Loucy (cell line): ENCODE measurements around the gene JMJD4.

Source experiments
- H2AFZ ChIP-seq: fragments of 200-600 bp; sonication (generic); 2 replicates; pipeline ENCODE4 v1.6.0; 2016; ENCODE audit warnings: antibody characterized with exemption, mild to moderate bottlenecking, low read length, moderate library complexity
- H3F3A ChIP-seq: fragments of 200-600 bp; 2 replicates; pipeline ENCODE4 v1.6.0; 2016; ENCODE audit warnings: antibody characterized with exemption, low read depth, mild to moderate bottlenecking
- H3K27me3 ChIP-seq: fragments of 200-600 bp; sonication (generic); 2 replicates; pipeline ENCODE4 v1.6.1; 2014; ENCODE audit warnings: low read length, mild to moderate bottlenecking; ENCODE audit not compliant: insufficient read depth, poor library complexity, severe bottlenecking
- H3K36me3 ChIP-seq: fragments of 200-600 bp; sonication (generic); 2 replicates; pipeline ENCODE4 v1.6.1; 2016; ENCODE audit warnings: low read length; ENCODE audit not compliant: insufficient read depth
- H3K4me1 ChIP-seq: fragments of 200-600 bp; sonication (generic); 2 replicates; pipeline ENCODE4 v1.5.1; 2014; ENCODE audit warnings: low read length, mild to moderate bottlenecking; ENCODE audit not compliant: insufficient read depth, poor library complexity, severe bottlenecking
- H3K4me2 ChIP-seq: fragments of 200-600 bp; sonication (generic); 2 replicates; pipeline ENCODE4 v1.6.0; 2014; ENCODE audit warnings: antibody characterized with exemption, low read length, low read depth, mild to moderate bottlenecking; ENCODE audit not compliant: poor library complexity, severe bottlenecking
- H3K4me3 ChIP-seq: fragments of 200-600 bp; sonication (generic); 2 replicates; pipeline ENCODE4 v1.5.1; 2014; ENCODE audit warnings: low read length, mild to moderate bottlenecking, mixed read lengths; ENCODE audit not compliant: poor library complexity, severe bottlenecking
- H3K79me2 ChIP-seq: fragments of 200-600 bp; sonication (generic); 2 replicates; pipeline ENCODE4 v1.6.1; 2014; ENCODE audit warnings: low read length; ENCODE audit not compliant: insufficient read depth
- H3K9ac ChIP-seq: fragments of 200-600 bp; sonication (generic); 2 replicates; pipeline ENCODE4 v1.6.0; 2014; ENCODE audit warnings: mild to moderate bottlenecking, low read depth, low read length, moderate library complexity; ENCODE audit not compliant: poor library complexity, severe bottlenecking
- H3K9me2 ChIP-seq: fragments of 200-600 bp; sonication (generic); replicated peaks from 2 replicates; pipeline ENCODE4 v1.6.1; 2016; ENCODE audit warnings: low read depth, low read length, mixed read lengths
- H3K9me3 ChIP-seq: fragments of 200-600 bp; sonication (generic); 2 replicates; pipeline ENCODE4 v1.6.1; 2014; ENCODE audit warnings: mild to moderate bottlenecking, antibody characterized with exemption, low read length, low read depth; ENCODE audit not compliant: insufficient read depth
- H4K20me1 ChIP-seq: fragments of 200-600 bp; sonication (generic); 2 replicates; pipeline ENCODE4 v1.6.0; 2014; ENCODE audit warnings: antibody characterized with exemption, low read length, mild to moderate bottlenecking; ENCODE audit not compliant: insufficient read depth, poor library complexity, severe bottlenecking
- EZH2phosphoT487 ChIP-seq: fragments of 200-600 bp; IDR thresholded peaks from 2 replicates; pipeline ENCODE4 v1.6.1; 2018; ENCODE audit warnings: antibody characterized with exemption, mild to moderate bottlenecking, moderate library complexity, borderline replicate concordance
- TF ChIP-seq, protein P1 (sequence below): fragments of 200-600 bp; sonication (generic); conservative IDR thresholded peaks from 2 replicates; pipeline ENCODE4 v1.5.1; 2014; ENCODE audit warnings: mild to moderate bottlenecking, antibody characterized with exemption, low read length

The JMJD4 gene

GRCh38 chr1:227734546-227734855, 601 bp downstream of the JMJD4 start:
- Histone ChIP-seq H3K4me3 (peak overlapping the region; percentile 100), H3K79me2 (peaks cover 58% of the 10 kb centered on the region), H3F3A (no peaks in the 10 kb centered on the region), H3K4me1 (peaks cover 13% of the 10 kb centered on the region), H3K36me3 (no peaks in the 10 kb centered on the region), H3K27me3 (no peaks in the 10 kb centered on the region), H3K9me2 (no peaks in the 10 kb centered on the region), H4K20me1 (peaks cover 18% of the 10 kb centered on the region), H3K4me2 (peak overlapping the region; percentile 94), H3K9ac (peak overlapping the region; percentile 88), H3K9me3 (no peaks in the 10 kb centered on the region), H2AFZ (peak overlapping the region; percentile 98)
- TF ChIP-seq, protein P1, sequence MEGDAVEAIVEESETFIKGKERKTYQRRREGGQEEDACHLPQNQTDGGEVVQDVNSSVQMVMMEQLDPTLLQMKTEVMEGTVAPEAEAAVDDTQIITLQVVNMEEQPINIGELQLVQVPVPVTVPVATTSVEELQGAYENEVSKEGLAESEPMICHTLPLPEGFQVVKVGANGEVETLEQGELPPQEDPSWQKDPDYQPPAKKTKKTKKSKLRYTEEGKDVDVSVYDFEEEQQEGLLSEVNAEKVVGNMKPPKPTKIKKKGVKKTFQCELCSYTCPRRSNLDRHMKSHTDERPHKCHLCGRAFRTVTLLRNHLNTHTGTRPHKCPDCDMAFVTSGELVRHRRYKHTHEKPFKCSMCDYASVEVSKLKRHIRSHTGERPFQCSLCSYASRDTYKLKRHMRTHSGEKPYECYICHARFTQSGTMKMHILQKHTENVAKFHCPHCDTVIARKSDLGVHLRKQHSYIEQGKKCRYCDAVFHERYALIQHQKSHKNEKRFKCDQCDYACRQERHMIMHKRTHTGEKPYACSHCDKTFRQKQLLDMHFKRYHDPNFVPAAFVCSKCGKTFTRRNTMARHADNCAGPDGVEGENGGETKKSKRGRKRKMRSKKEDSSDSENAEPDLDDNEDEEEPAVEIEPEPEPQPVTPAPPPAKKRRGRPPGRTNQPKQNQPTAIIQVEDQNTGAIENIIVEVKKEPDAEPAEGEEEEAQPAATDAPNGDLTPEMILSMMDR: no peak
- TF ChIP-seq EZH2phosphoT487: no peak

GRCh38 chr1:227733751-227734545, 1.2 kb downstream of the JMJD4 start:
- Histone ChIP-seq H2AFZ (no peak overlapping the region), H4K20me1 (peaks cover 18% of the 10 kb centered on the region), H3K79me2 (peaks cover 54% of the 10 kb centered on the region)

DNA sequence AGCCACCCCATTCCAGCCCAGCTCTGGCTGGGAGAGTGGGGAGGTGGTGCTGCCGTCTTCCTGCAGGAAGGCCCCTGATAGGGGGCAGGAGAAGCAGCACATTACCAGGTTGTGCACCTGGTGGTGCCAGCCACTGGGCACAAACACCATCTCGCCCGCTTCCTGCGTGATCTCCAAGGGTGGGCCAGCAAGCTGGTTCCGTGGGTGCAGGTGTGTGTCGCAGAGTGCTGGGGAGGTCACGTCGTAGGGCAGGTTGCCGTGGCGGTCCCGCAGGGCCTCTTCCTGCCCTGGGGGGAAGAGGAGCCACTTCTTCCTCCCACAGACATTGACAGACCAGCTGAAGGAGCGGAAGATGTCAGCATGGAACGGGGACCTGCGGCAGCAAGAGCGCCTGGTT, 1.8 kb downstream of the JMJD4 start:
- H3K9ac ChIP-seq: peak overlapping the region; percentile 88
- peaks cover 16% of the 10 kb centered on the region for H4K20me1 ChIP-seq
- peak overlapping the region; percentile 94 for H3K4me2 ChIP-seq

More at GRCh38 chr1:227733751-227734545, 1.2 kb downstream of the JMJD4 start:
- H3K36me3 ChIP-seq: no peaks in the 10 kb centered on the region
- no peaks in the 10 kb centered on the region for H3K9me3 ChIP-seq
- H3K4me3 ChIP-seq: peak overlapping the region; percentile 100
- peak overlapping the region; percentile 94 for H3K4me2 ChIP-seq
- no peaks in the 10 kb centered on the region for H3K9me2 ChIP-seq
- no peaks in the 10 kb centered on the region for H3K27me3 ChIP-seq
- TF ChIP-seq, protein P1: no peak
- no peak for TF ChIP-seq EZH2phosphoT487
- no peaks in the 10 kb centered on the region for H3F3A ChIP-seq
- H3K9ac ChIP-seq: peak overlapping the region; percentile 88
- peaks cover 16% of the 10 kb centered on the region for H3K4me1 ChIP-seq

More for the DNA sequence above, 1.8 kb downstream of the JMJD4 start:
- no peak overlapping the region for H2AFZ ChIP-seq
- peaks cover 54% of the 10 kb centered on the region for H3K79me2 ChIP-seq
- H3F3A ChIP-seq: no peaks in the 10 kb centered on the region
- H3K36me3 ChIP-seq: no peaks in the 10 kb centered on the region
- H3K4me1 ChIP-seq: peaks cover 20% of the 10 kb centered on the region
- H3K27me3 ChIP-seq: no peaks in the 10 kb centered on the region
- H3K4me3 ChIP-seq: no peak overlapping the region
- H3K9me3 ChIP-seq: no peaks in the 10 kb centered on the region
- no peaks in the 10 kb centered on the region for H3K9me2 ChIP-seq
- no peak for TF ChIP-seq EZH2phosphoT487
- TF ChIP-seq, protein P1: no peak
